DOHH2 (cell line): ENCODE results near the gene SPOCD1.

ENCODE experiments used
- H3F3A ChIP-seq: fragments of 200-600 bp; sonication (generic), shearing (Covaris generic); 2 replicates; pipeline ENCODE4 v1.6.0; 2016; ENCODE audit warnings: antibody characterized with exemption, mild to moderate bottlenecking; ENCODE audit not compliant: control insufficient read depth, insufficient read depth
- H3K27ac ChIP-seq: fragments of 200-600 bp; sonication (generic); 2 replicates; pipeline ENCODE4 v1.5.1; 2014; ENCODE audit warnings: low read depth, mild to moderate bottlenecking, low read length, moderate library complexity
- H3K27me3 ChIP-seq: fragments of 200-600 bp; sonication (generic); 2 replicates; pipeline ENCODE4 v1.6.1; 2014; ENCODE audit warnings: mild to moderate bottlenecking, low read length, mixed read lengths; ENCODE audit not compliant: control insufficient read depth
- H3K36me3 ChIP-seq: fragments of 200-600 bp; sonication (generic); 2 replicates; pipeline ENCODE4 v1.6.1; 2014; ENCODE audit warnings: mild to moderate bottlenecking, low read length, moderate library complexity, mixed read lengths; ENCODE audit not compliant: control insufficient read depth
- H3K4me1 ChIP-seq: fragments of 200-600 bp; sonication (generic); 2 replicates; pipeline ENCODE4 v1.6.1; 2014; ENCODE audit warnings: mild to moderate bottlenecking, low read length, mixed read lengths; ENCODE audit not compliant: control insufficient read depth
- H3K4me2 ChIP-seq: fragments of 200-600 bp; sonication (generic); 2 replicates; pipeline ENCODE4 v1.6.0; 2014; ENCODE audit warnings: mild to moderate bottlenecking, low read length, moderate library complexity
- H3K4me3 ChIP-seq: fragments of 200-600 bp; sonication (generic); 2 replicates; pipeline ENCODE4 v1.5.1; 2014; ENCODE audit warnings: mild to moderate bottlenecking, low read length, mixed read lengths
- H3K79me2 ChIP-seq: fragments of 200-600 bp; sonication (generic); 2 replicates; pipeline ENCODE4 v1.6.1; 2014; ENCODE audit warnings: mild to moderate bottlenecking, low read length, mixed read lengths; ENCODE audit not compliant: control insufficient read depth
- H3K9me2 ChIP-seq: fragments of 200-600 bp; sonication (generic); replicated peaks from 2 replicates; pipeline ENCODE4 v1.6.1; 2014; ENCODE audit warnings: mild to moderate bottlenecking, low read length, mixed read lengths; ENCODE audit not compliant: control insufficient read depth
- H3K9me3 ChIP-seq: fragments of 200-600 bp; sonication (generic); 2 replicates; pipeline ENCODE4 v1.6.1; 2014; ENCODE audit warnings: antibody characterized with exemption, low read length, mixed read lengths; ENCODE audit not compliant: control insufficient read depth, insufficient read depth
- H4K20me1 ChIP-seq: fragments of 200-600 bp; sonication (generic); 2 replicates; pipeline ENCODE4 v1.6.0; 2014; ENCODE audit warnings: low read depth, mild to moderate bottlenecking, antibody characterized with exemption, low read length, moderate library complexity; ENCODE audit not compliant: control insufficient read depth, insufficient read depth
- CTCF ChIP-seq: fragments of 200-600 bp; sonication (generic); IDR thresholded peaks from one replicate; pipeline ENCODE4 v1.5.1; 2014; ENCODE audit warnings: antibody characterized with exemption, mild to moderate bottlenecking, low read depth, low read length; ENCODE audit not compliant: poor library complexity, severe bottlenecking
- EZH2phosphoT487 ChIP-seq: fragments of 200-600 bp; sonication (generic); IDR thresholded peaks from 2 replicates; pipeline ENCODE4 v1.6.1; 2017; ENCODE audit warnings: borderline replicate concordance, mild to moderate bottlenecking, antibody characterized with exemption, low read length, moderate library complexity, mixed read lengths

Gene SPOCD1

GRCh38 chr1:31789259-31790065 lies 26.4 kb downstream of the SPOCD1 start:
- Histone ChIP-seq H3K9me3 (no peaks in the 10 kb centered on the region), H3K4me2 (peak overlapping the region; percentile 99), H3K27me3 (peaks cover 10% of the 10 kb centered on the region), H4K20me1 (no peaks in the 10 kb centered on the region), H3K79me2 (no peaks in the 10 kb centered on the region), H3F3A (peaks cover 6% of the 10 kb centered on the region; the same call in 1 of the 2 replicates), H3K4me1 (peaks cover 34% of the 10 kb centered on the region), H3K27ac (0 out of 2 replicates have a peak overlapping the region, but pooled peaks have one; percentile 64), H3K9me2 (no peaks in the 10 kb centered on the region), H3K36me3 (no peaks in the 10 kb centered on the region), H3K4me3 (peak overlapping the region; percentile 82)
- peak; percentile 97 for TF ChIP-seq CTCF
- no peak for TF ChIP-seq EZH2phosphoT487

- TF ChIP-seq EZH2phosphoT487 (no peak), CTCF (no peak)
Measured at GRCh38 chr1:31788825-31789256, 27.0 kb downstream of the SPOCD1 start.

GRCh38 chr1:31788138-31788824 lies 27.5 kb downstream of the SPOCD1 start:
- Histone ChIP-seq H3K36me3 (no peaks in the 10 kb centered on the region), H3K4me3 (peak overlapping the region; percentile 82), H4K20me1 (no peaks in the 10 kb centered on the region), H3K9me2 (no peaks in the 10 kb centered on the region), H3K4me1 (peaks cover 42% of the 10 kb centered on the region), H3K79me2 (no peaks in the 10 kb centered on the region), H3F3A (peaks cover 6% of the 10 kb centered on the region; the same call in 1 of the 2 replicates), H3K27me3 (peaks cover 10% of the 10 kb centered on the region), H3K4me2 (peak overlapping the region; percentile 99), H3K9me3 (no peaks in the 10 kb centered on the region), H3K27ac (peak overlapping the region; percentile 64)
- TF ChIP-seq CTCF (no peak), EZH2phosphoT487 (no peak)

More at GRCh38 chr1:31788825-31789256, 27.0 kb downstream of the SPOCD1 start:
- Histone ChIP-seq H3K9me3 (no peaks in the 10 kb centered on the region), H4K20me1 (no peaks in the 10 kb centered on the region), H3K4me3 (peak overlapping the region; percentile 82), H3K4me1 (peaks cover 40% of the 10 kb centered on the region), H3F3A (peaks cover 6% of the 10 kb centered on the region; the same call in 1 of the 2 replicates), H3K9me2 (no peaks in the 10 kb centered on the region), H3K4me2 (peak overlapping the region; percentile 99), H3K36me3 (no peaks in the 10 kb centered on the region), H3K27me3 (peaks cover 10% of the 10 kb centered on the region), H3K79me2 (no peaks in the 10 kb centered on the region), H3K27ac (peak overlapping the region; percentile 64)
